Body of pancreas (tissue), 4 donors: ENCODE results near the gene SCG5. TPM values are rescaled to one million over a fixed set of nuclear protein-coding genes. Genes with fewer than 3 reads are reported as not detected.

Experiments used
- ATAC-seq: fragments of 150-250 bp; one replicate; pipeline ENCODE4 v1.9.1; 2016
- DNase-seq, 4 donors: peaks; one replicate each; pipeline ENCODE4 v3.0.0-alpha.2; 2019
- H3K27ac ChIP-seq, 4 donors: fragments of 200-600 bp; sonication (generic); 1 replicate in 3 of 4; 2 replicates in 1 of 4; pipeline versions ENCODE4 v1.5.1 to v1.6.1; 2016 to 2019; ENCODE audit warnings: mild to moderate bottlenecking in 1 of 4, mixed read lengths in 1 of 4, moderate library complexity in 1 of 4
- H3K27me3 ChIP-seq, 2 donors: fragments of 200-600 bp; sonication (generic); one replicate each; pipeline ENCODE4 v1.6.0; 2016; ENCODE audit warnings: mild to moderate bottlenecking in 1 of 2
- H3K36me3 ChIP-seq, 2 donors: fragments of 200-600 bp; sonication (generic); replicated peaks in 1 of 2; 2 replicates each; pipeline ENCODE4 v1.5.1; 2016; ENCODE audit warnings: low read depth in 2 of 2; ENCODE audit not compliant: insufficient read depth in 1 of 2
- H3K4me1 ChIP-seq: fragments of 200-600 bp; sonication (generic); one replicate; pipeline ENCODE4 v1.6.0; 2016
- H3K4me3 ChIP-seq, 2 donors: fragments of 200-600 bp; sonication (generic); 1 replicate in 1 of 2; 2 replicates in 1 of 2; pipeline ENCODE4 v1.5.1; 2016 to 2019
- H3K9me3 ChIP-seq, 3 donors: fragments of 200-600 bp; sonication (generic); 1 replicate in 2 of 3; 2 replicates in 1 of 3; pipeline ENCODE4 v1.5.1; 2016
- POLR2A ChIP-seq, 3 donors: fragments of 450-650 bp; IDR thresholded peaks; one replicate each; pipeline ENCODE4 v1.6.1; 2016; ENCODE audit warnings: antibody characterized with exemption in 3 of 3, mild to moderate bottlenecking in 2 of 3
- WGBS, 2 donors: methylation state at CpG; one replicate each; pipeline ENCODE4 v1.1.5; 2017; 5-methylcytosine and 5-hydroxymethylcytosine counted together
- intact Hi-C: fragments of 100-400 bp; cut with DNase I; formaldehyde crosslinking; loops from one replicate; pipeline ENCODE4 v1.15.1; 2023
- total RNA-seq, 2 donors: library from RNA; depleted of rRNA; stranded (reverse); fragments of >200 nt; gene quantifications; one replicate each; pipeline ENCODE4 v1.1.0, GENCODE V29; 2016
- TF ChIP-seq, protein P1 (sequence below), 7 experiments: fragments of 450-650 bp in 4 of 7; fragments of 200-600 bp in 3 of 7; sonication (generic) in 3 of 7; IDR thresholded peaks; one replicate each; pipeline ENCODE4 v1.5.1; 2016 to 2019; ENCODE audit warnings: antibody characterized with exemption in 7 of 7

SCG5 gene
- total RNA-seq, 2 donors from 2014 or later: 49.4 to 50.1 TPM

DNA sequence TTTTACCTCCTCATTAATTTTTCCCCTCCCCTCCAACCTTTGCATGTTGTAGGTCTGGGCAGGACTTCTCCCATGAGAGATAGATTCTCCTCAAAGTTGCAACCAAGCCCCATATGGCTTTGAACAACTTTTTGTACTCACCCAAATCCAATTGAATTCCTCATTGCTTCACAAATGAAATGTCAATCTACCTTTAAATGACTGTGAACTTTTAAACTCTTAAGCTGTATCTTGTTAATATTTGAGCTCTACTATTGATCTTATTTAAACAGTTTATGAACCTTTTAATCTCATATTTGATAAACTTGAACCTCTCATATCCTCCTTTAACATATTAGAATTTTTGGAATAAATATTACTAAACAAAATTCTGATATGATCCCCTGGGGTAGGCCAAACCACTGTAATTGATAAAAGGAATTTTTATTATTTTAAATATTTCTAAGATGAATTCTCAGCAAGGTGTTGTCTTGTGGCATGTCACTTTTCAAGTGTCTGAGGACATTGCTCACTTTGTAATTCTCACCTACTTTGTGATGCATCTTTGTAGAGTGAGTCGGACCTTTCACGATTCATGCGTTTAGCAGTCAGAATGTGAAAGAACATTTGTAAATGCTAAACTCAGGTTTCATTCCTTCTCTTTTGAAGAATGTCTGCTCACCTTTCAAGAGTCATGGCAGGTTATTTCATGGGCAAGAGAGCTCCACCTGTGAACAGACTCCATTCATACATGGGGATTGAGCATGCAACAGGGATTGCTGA is 52.9 kb downstream of the SCG5 start:
- Histone ChIP-seq H3K9me3 (no peaks in the 10 kb centered on the region), H3K4me3 (no peak overlapping the region), H3K27me3 (no peaks in the 10 kb centered on the region), H3K4me1 (no peaks in the 10 kb centered on the region), H3K36me3 (no peaks in the 10 kb centered on the region), H3K27ac (no peak overlapping the region)
- TF ChIP-seq, protein P1, sequence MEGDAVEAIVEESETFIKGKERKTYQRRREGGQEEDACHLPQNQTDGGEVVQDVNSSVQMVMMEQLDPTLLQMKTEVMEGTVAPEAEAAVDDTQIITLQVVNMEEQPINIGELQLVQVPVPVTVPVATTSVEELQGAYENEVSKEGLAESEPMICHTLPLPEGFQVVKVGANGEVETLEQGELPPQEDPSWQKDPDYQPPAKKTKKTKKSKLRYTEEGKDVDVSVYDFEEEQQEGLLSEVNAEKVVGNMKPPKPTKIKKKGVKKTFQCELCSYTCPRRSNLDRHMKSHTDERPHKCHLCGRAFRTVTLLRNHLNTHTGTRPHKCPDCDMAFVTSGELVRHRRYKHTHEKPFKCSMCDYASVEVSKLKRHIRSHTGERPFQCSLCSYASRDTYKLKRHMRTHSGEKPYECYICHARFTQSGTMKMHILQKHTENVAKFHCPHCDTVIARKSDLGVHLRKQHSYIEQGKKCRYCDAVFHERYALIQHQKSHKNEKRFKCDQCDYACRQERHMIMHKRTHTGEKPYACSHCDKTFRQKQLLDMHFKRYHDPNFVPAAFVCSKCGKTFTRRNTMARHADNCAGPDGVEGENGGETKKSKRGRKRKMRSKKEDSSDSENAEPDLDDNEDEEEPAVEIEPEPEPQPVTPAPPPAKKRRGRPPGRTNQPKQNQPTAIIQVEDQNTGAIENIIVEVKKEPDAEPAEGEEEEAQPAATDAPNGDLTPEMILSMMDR (IDR thresholded peaks at IDR 0.05): no peak
- TF ChIP-seq POLR2A (IDR thresholded peaks at IDR 0.05): no peak
- intact Hi-C loops: no loop called here
- DNase-seq (no peak), ATAC-seq (no peak)
- 85% methylated on average over 3 of the region's 3 CpGs for WGBS, 2 donors

DNA sequence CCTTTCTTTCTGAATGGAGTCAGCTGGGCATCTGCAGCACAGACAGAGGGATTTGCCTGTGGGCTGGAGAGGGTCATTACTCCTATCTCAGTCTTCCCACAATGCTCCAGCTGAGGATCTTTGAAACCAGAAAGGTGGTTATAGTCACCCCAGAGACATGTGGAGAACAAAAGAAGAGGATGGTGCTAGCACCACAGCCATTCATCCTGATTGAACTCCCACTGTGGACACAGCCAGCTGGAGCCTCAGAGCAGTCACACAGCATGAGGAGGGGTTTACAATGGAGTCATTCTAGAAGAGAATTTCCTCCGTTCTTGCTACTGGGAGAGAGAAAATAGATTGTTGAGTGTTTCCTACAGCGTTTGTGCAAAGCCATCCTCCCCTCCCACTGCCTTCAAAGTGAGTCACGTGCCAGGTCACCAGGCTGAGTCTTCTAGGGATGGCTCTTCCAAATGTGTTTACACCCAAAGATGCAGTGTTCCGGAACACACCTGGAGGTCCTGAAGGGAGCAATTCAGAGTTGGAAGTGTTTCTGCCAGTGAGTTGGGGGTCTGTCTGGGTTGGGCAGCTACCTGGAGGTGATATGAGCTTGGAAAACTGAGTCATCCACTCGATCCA is 57.4 kb downstream of the SCG5 start:
- H3K27me3 ChIP-seq: no peaks in the 10 kb centered on the region
- H3K4me1 ChIP-seq: peaks cover 18% of the 10 kb centered on the region
- 75 to 81% methylated on average over 4 to 5 of the region's 5 CpGs for WGBS, 2 donors
- H3K36me3 ChIP-seq: no peaks in the 10 kb centered on the region
- TF ChIP-seq, protein P1 (IDR thresholded peaks at IDR 0.05): no peak
- TF ChIP-seq POLR2A (IDR thresholded peaks at IDR 0.05): no peak
- intact Hi-C loops: no loop called here
- no peaks in the 10 kb centered on the region for H3K9me3 ChIP-seq
- H3K4me3 ChIP-seq: no peak overlapping the region
- no peak overlapping the region for H3K27ac ChIP-seq
- no peak for DNase-seq
- ATAC-seq: no peak

DNA sequence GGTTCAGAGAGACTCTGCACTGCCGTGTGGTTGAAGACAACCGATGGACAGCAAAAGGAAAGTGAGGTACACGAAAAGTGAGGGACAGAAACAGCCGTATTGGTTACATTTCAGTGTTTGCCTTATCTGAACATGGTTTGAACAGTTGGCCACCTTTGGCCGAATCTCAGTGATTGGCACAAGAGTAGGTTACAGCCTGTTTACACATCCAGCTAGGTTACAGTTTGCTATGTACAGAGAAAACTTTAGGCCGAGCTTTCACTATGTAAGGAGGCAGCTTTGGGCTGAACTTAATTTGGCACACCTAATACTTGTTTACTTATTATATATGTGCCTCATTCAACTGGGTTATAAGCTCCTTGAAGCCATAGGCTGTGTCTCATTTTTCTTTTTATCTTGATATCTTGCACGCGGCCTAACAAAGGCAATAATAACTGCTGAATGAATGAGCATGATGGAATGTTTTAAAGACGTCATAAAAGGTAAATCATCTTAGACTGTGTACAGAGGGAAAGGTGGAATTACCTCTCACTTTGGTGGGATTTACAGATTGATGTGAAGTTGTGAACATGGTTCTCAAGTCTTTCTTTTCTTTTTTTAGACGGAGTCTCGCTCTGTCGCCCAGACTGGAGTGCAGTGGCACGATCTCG is 59.1 kb downstream of the SCG5 start:
- intact Hi-C loops: loop anchor here (10.0 kb wide), 1 partner anchor 56 kb away; the partner anchor contains the start of gene SCG5
- H3K4me3 ChIP-seq: no peak overlapping the region
- no peaks in the 10 kb centered on the region for H3K27me3 ChIP-seq
- WGBS, 2 donors: 48 to 58% methylated on average over 14 of the region's 14 CpGs
- no peaks in the 10 kb centered on the region for H3K9me3 ChIP-seq
- DNase-seq (peak; percentile 57 to 74 (median 70)), ATAC-seq (peak; percentile 90)
- no peaks in the 10 kb centered on the region for H3K36me3 ChIP-seq
- TF ChIP-seq, protein P1 (IDR thresholded peaks at IDR 0.05): no peak
- TF ChIP-seq POLR2A (IDR thresholded peaks at IDR 0.05): no peak
- H3K27ac ChIP-seq: peak overlapping the region in 2 of 4 donors; percentile 49 to 50
- peaks cover 18% of the 10 kb centered on the region for H3K4me1 ChIP-seq

DNA sequence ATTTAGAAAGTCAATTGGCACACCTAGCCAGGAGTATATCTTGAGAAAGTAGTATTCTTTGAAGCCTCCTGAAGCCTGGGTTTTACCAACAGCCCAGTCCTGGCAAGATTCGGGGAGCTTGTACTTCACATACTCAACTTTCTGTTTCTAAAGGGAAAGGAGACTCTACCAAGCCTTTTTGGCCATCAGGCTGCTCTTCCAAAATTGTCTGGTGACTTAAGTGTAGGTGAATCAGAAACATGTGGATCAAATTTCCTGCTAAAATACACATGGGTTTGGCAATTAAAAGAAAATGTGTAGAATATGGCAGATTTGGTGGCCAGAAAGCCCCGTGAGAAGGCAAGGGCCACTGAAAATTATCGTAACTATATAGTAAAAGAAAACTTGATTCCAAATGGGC is 60.4 kb downstream of the SCG5 start:
- no peak for ATAC-seq

More for the DNA sequence above, 60.4 kb downstream of the SCG5 start:
- H3K9me3 ChIP-seq: no peaks in the 10 kb centered on the region
- WGBS, 2 donors: 62 to 67% methylated on average over 3 of the region's 3 CpGs
- no peak overlapping the region for H3K27ac ChIP-seq
- no peak for DNase-seq
- no peak overlapping the region for H3K4me3 ChIP-seq
- TF ChIP-seq, protein P1 (IDR thresholded peaks at IDR 0.05): no peak
- TF ChIP-seq POLR2A (IDR thresholded peaks at IDR 0.05): no peak
- intact Hi-C loops: loop anchor here (10.0 kb wide), 1 partner anchor 57 kb away; the partner anchor contains the start of gene SCG5
- no peaks in the 10 kb centered on the region for H3K27me3 ChIP-seq
- peaks cover 18% of the 10 kb centered on the region for H3K4me1 ChIP-seq
- no peaks in the 10 kb centered on the region for H3K36me3 ChIP-seq
